ENCODE measurements around the gene RELCH. TPM values are rescaled to one million over a fixed set of nuclear protein-coding genes. Genes with fewer than 3 reads are reported as not detected.

RELCH gene
- polyA plus RNA-seq, 2 of the 4 experiments (the other 2 are of a cell fraction), result 13.5 to 17.5 TPM

GRCh38 chr18:62301322-62301721 is 114.3 kb downstream of the RELCH start:
- no peaks in the 10 kb centered on the region for H3K9me3 ChIP-seq

GRCh38 chr18:62312851-62313250 is 125.8 kb downstream of the RELCH start:
- FAIRE-seq (no peak), DNase-seq (ENCODE audit: low read depth in 1 of 2, low spot score in 1 of 2) (no peak), ATAC-seq (no peak)
- WGBS (ENCODE audit: missing lambda C conversion rate), result 95% methylated on average over 1 of the region's 1 CpG
- Histone ChIP-seq H3K27ac (no peak overlapping the region), H3K4me3 (no peak overlapping the region), H3K4me2 (no peak overlapping the region), H3K4me1 (no peaks in the 10 kb centered on the region), H3K9me3 (no peaks in the 10 kb centered on the region)
- ChIA-PET CTCF (interaction anchor here (1.0 kb wide), 1 partner anchor 12 kb away, joined by 5 read pairs; the partner anchor contains the start of gene TNFRSF11A), POLR2A (no interaction called here)
- no peak for TF ChIP-seq NPAS2 (CRISPR knock-in tag; IDR thresholded peaks at IDR 0.05; ENCODE audit: borderline replicate concordance)
- TF ChIP-seq, protein P1, sequence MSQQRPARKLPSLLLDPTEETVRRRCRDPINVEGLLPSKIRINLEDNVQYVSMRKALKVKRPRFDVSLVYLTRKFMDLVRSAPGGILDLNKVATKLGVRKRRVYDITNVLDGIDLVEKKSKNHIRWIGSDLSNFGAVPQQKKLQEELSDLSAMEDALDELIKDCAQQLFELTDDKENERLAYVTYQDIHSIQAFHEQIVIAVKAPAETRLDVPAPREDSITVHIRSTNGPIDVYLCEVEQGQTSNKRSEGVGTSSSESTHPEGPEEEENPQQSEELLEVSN (IDR thresholded peaks at IDR 0.05; ENCODE audit: borderline replicate concordance, low read depth), result no peak
- TF ChIP-seq RFX5 (IDR thresholded peaks at IDR 0.05), result no peak

More at GRCh38 chr18:62301322-62301721, 114.3 kb downstream of the RELCH start:
- Histone ChIP-seq H3K4me2 (no peak overlapping the region), H3K27ac (no peak overlapping the region), H3K4me3 (no peak overlapping the region), H3K4me1 (no peaks in the 10 kb centered on the region)
- DNase-seq (ENCODE audit: low read depth in 1 of 2, low spot score in 1 of 2), result no peak
- POLR2A ChIA-PET, result no interaction called here
- TF ChIP-seq PHF8 (IDR thresholded peaks at IDR 0.05; ENCODE audit: borderline replicate concordance, low read depth), result no peak
- TF ChIP-seq FOXS1 (CRISPR knock-in tag; IDR thresholded peaks at IDR 0.05), result no peak
- no peak for TF ChIP-seq BCL3 (IDR thresholded peaks at IDR 0.05)
- TF ChIP-seq ATOH8 (CRISPR knock-in tag; IDR thresholded peaks at IDR 0.05; ENCODE audit: low read depth), result no peak
- no peak for TF ChIP-seq ZNF302 (CRISPR knock-in tag; IDR thresholded peaks at IDR 0.05)
- TF ChIP-seq FOSL2 (IDR thresholded peaks at IDR 0.05), result no peak
- no peak for TF ChIP-seq FOSL2 (CRISPR knock-in tag; IDR thresholded peaks at IDR 0.05)
- TF ChIP-seq REST (IDR thresholded peaks at IDR 0.05), result no peak
- no peak for TF ChIP-seq ZSCAN20 (CRISPR knock-in tag; IDR thresholded peaks at IDR 0.05)
- TF ChIP-seq PBX3 (IDR thresholded peaks at IDR 0.05), result no peak
- no peak for TF ChIP-seq JUN (IDR thresholded peaks at IDR 0.05)
- TF ChIP-seq SREBF2 (IDR thresholded peaks at IDR 0.05), result no peak
- no peak for TF ChIP-seq HOXB5 (CRISPR knock-in tag; IDR thresholded peaks at IDR 0.05)
- no peak for TF ChIP-seq MYC (IDR thresholded peaks at IDR 0.05; ENCODE audit: borderline replicate concordance, low read length)
- TF ChIP-seq GATA3 (IDR thresholded peaks at IDR 0.05; ENCODE audit: borderline replicate concordance), result no peak
- TF ChIP-seq JUNB (IDR thresholded peaks at IDR 0.05), result no peak
- TF ChIP-seq KDM1A (IDR thresholded peaks at IDR 0.05; ENCODE audit: low read depth), result no peak
- no peak for TF ChIP-seq EP300 (IDR thresholded peaks at IDR 0.05)
- TF ChIP-seq FOSB (CRISPR knock-in tag; IDR thresholded peaks at IDR 0.05), result no peak
- TF ChIP-seq CHD4 (IDR thresholded peaks at IDR 0.05; ENCODE audit: borderline replicate concordance), result no peak
- 100% methylated on average over 1 of the region's 1 CpG for WGBS (ENCODE audit: missing lambda C conversion rate)
- CTCF ChIA-PET, result interaction anchor here (1.4 kb wide), 1 partner anchor 11 kb away, joined by 3 read pairs; no protein-coding TSS in a partner anchor
- ATAC-seq, result no peak
- no peak for FAIRE-seq

All from A549 (cell line).